Stimulated activated CD8-positive, alpha-beta memory T cell treated with anti-CD3 and anti-CD28 coated beads, Interleukin-12 subunit alpha, Interleukin-12 subunit beta, amount 100 ng/mL, for 24 hours (primary cell): Measurements from ENCODE around the gene UBL7.

ENCODE experiments used
- DNase-seq: peaks from one replicate; pipeline ENCODE4 v3.0.0-alpha.2; 2020; ENCODE audit errors: extremely low read depth

Gene UBL7

DNA sequence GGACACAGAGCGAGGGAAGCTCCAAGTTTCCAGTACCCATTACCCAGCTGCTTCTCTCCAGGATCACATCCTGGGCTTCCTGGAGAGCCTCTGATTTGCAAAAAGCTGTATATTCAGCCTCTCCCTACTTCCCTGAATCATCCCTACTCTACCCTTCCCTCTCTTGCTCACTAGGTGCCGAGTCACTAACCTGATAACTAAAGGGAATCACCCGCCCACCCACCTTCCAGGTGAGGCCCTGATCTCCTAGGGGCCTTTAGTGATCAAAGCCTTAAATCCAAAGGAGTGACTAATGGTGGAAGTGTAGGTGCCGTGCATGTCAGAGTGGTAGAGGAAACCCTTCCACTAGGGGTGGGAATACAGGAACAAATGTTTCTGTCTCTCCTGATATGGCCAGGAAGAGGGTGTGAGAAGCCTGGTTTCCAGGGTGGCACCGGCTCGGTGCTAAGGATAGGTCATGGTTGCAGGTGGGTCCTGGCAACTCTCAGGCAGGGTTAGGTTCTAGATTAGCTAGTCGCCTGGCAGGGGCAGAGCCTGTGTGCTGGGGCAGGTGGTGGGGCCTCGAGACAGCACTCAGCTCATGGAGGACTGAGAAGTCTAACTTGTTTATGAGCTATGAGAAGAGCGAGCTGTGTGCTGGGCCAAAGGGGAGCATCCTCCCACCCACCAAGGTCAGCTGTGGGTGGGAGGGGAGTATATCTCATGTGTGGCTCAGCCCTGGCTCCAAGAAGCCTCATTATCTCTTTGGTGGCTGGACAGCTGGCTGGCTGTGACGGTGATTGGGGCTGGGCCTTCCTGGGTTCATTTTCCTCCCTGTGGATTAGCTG lies 37.3 kb downstream of the UBL7 start:
- DNase-seq: no peak

DNA sequence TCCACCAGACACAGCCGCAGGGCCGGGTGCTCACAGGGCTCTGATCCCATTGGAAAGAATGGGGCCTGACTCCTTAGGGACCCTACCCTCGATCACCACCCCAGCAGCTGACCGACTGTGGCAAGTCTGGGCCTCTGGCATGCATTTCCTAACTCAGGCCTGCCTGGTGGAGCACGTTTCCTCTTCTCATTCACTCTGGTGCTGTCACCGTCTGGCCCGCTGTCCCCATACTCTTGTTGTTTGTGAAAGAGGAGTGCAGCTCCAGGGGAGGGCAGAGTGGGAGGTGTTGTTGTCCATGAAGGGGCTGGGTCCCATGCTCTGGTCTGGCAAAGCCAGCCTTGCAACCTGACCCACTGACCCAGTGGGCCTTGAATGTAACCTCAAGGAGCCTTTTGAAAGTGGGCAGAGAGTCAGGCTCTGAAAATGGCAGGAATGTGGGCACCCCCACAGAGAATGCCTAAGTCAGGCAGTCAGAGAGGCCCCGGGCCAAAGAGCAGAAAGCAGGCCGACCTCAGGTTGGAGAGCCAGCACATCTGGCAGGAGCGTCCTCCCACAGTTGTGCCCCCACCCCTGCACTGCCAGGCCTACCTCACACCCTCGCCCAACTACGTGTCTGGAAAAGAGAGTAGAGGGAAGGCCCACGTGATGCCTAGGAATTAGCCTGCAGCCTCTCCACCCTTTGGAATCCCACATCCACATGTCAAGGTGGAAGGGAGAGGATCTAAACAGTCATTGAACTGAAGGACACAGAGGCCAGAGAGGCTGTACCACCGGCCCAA lies 38.1 kb downstream of the UBL7 start:
- DNase-seq: no peak

GRCh38 chr15:74422265-74422651 lies 38.7 kb downstream of the UBL7 start:
- no peak for DNase-seq

GRCh38 chr15:74421302-74422245 lies 39.4 kb downstream of the UBL7 start:
- DNase-seq: no peak

- DNase-seq: no peak
Observed at GRCh38 chr15:74420193-74420905, 40.6 kb downstream of the UBL7 start.

- no peak for DNase-seq
Observed at GRCh38 chr15:74419432-74419831, 41.5 kb downstream of the UBL7 start.

DNA sequence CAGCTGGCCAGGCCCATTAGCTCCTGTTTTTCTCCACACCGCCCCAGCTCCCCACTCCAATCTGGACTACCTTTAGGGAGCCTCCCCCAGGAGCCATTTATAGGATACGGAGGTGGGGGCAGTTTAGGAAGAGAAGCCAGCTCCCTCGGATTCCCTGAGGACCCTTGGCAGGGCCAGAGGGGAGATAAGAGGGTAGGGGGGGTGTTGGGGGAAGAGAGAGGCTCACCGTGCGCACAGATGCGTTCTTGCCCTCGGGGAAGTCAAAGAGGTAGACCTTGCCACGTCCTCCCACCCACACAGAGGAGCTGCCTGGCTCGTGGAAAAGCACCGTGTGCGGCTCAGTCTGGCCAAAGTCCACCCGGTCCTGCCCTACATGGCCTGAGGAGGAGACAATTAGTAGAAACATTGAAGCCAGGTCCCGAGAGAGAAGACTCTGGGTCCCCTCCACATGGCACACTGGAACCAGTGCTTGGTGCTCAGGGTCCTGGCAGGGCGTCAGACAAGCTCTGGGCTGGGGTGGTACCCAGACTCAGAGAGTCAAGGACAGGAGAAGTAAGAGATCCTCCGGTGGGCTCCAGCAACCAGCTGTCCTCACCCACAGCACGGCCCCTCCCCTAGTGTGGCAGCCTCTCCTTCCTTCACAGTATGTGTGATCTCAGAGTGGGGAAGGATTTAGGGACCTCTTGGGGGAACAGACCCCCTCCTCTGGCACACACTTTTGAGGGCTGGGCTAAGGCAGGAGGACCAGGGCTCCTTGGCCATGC lies 42.2 kb downstream of the UBL7 start:
- no peak for DNase-seq

DNA sequence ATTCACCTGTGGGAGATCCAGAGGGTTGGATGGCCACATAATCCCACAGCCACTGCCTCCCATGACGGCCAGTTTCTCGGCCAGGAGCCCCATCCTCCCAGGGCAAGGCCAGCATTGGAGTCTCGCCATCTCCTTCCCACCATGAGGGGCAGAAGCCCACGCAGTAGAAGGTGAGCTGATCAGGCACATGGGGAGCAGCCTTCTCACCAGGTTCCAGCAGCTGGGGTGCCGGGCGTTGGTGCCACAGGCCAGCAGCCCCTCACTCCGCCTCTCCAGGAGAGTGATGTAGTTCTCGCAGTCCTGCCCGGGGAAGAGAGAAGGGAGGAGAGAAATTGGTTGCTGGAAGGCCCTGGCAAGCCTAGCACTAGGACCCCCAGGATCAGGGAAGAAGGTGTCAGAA lies 43.3 kb downstream of the UBL7 start:
- DNase-seq: no peak

DNA sequence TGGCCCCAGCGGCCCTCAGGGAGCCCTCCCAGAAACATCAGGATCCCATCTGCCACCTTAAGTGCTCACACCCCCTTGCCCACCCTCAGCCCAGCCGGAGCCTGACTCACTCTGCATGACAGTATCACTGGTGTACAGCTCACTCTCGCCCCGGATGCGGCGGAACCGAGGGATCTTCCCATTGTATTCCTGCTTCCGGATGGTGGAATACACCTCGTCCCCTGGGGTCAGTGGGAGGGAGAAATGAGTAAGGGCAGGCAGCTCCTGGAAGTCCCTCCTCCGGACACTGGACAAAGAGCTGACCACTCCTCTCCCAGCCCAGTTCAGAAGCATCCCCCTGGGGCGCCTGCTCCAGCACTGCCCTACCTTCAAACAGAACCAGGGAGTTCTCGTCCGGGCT lies 43.7 kb downstream of the UBL7 start:
- no peak for DNase-seq

GRCh38 chr15:74415966-74416916 lies 44.7 kb downstream of the UBL7 start:
- DNase-seq: no peak

GRCh38 chr15:74414603-74415338 lies 46.2 kb downstream of the UBL7 start:
- no peak for DNase-seq

GRCh38 chr15:74414081-74414580 lies 46.8 kb downstream of the UBL7 start:
- no peak for DNase-seq

DNA sequence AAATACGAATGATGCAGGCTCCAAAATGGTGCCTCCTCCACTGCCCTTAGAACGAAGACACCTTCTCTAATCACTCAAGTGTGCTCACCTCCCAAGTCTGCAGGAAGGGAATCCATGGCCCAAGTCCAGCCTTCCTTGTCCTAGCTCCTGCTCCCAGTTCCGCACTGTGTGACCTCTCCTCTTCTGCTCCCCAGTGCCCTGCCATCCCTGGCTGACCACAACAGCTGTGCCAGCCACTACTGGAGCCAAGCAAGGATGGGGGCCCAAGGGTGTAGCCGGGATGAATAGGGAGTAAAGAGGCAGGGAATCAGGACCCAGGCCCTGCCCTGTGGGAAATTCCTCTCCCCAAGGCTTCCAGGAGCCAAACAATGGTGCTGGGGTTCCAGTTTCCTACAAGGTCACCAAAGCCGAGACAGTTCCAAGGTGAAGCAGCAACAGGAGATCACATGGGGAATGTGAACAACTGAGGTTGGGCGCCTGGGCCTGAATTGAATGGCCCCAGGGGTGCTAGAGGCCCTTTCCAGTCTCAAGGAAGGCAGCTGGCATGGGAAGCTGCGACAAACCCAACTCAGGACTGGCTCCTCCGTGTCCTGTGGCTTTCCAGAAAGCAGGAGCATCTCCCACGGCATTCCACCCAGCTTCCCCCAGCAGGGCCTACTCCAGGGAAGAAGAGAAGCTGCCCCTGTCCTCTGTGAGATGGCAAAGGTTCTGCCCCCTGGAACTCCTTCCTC lies 47.4 kb downstream of the UBL7 start:
- DNase-seq: no peak

- no peak for DNase-seq
Observed at GRCh38 chr15:74412159-74412558, 48.8 kb downstream of the UBL7 start.

GRCh38 chr15:74411686-74412085 lies 49.3 kb downstream of the UBL7 start:
- DNase-seq: no peak

- DNase-seq: no peak
Observed at GRCh38 chr15:74410502-74410901, 50.5 kb downstream of the UBL7 start.

- no peak for DNase-seq
Observed at GRCh38 chr15:74409225-74409624, 51.7 kb downstream of the UBL7 start.

GRCh38 chr15:74408815-74409214 lies 52.1 kb downstream of the UBL7 start:
- no peak for DNase-seq
